H1 (cell line): ENCODE results near the gene ARAP2. TPM values are rescaled to one million over a fixed set of nuclear protein-coding genes. Genes with fewer than 3 reads are reported as not detected.

Experiments
- CEBPB ChIP-seq: IDR thresholded peaks from 2 replicates; pipeline ENCODE4 v1.6.1; 2012; ENCODE audit warnings: low read depth, low read length
- TAF1 ChIP-seq: IDR thresholded peaks from 2 replicates; pipeline ENCODE4 v1.6.1; 2011; ENCODE audit warnings: mild to moderate bottlenecking, low read depth, low read length
- polyA plus RNA-seq, 7 experiments: library from polyadenylated mRNA; depleted of rRNA in 3 of 7; stranded (reverse) in 5 of 7; unstranded in 2 of 7; fragments of >200 nt in 5 of 7; fragments of 200-250 nt in 2 of 7; gene quantifications; 1 replicate in 5 of 7; 2 replicates in 1 of 7; 4 replicates in 1 of 7; pipeline versions ENCODE4 v1.2.1 to v1.2.3, GENCODE V29; 2011 to 2013; ENCODE audit warnings: missing spikeins in 2 of 7, mixed read lengths in 2 of 7
- total RNA-seq: library from RNA; stranded (reverse); fragmentation: NEBNext Ultra II Directional; extraction: Animal tissue kit (Norgen Biotek cat#: 25700); gene quantifications from 2 replicates; pipeline ENCODE4 v1.2.1, GENCODE V29; 2021

Gene ARAP2
- total and polyA plus RNA-seq, 2 of the 8 experiments (the other 6 are each of a cell fraction or from before 2014, with no cell fraction given): 0.15 to 2.3 TPM

GRCh38 chr4:36082817-36083216 is 161.5 kb downstream of the ARAP2 start (continued):
- TF ChIP-seq TAF1 (no peak), CEBPB (no peak)
